Endothelial cell of umbilical vein (primary cell): ENCODE results near the gene KRCC1.
"Not testable (repeated sequence)": the region's sequence is repeated elsewhere in the genome, so short reads cannot be mapped to it uniquely, and the experiment has no call there.

ENCODE experiments used
- EZH2 ChIP-seq: IDR thresholded peaks from 2 replicates; pipeline ENCODE4 v1.6.1; 2012; ENCODE audit warnings: borderline replicate concordance, low read depth, mild to moderate bottlenecking, moderate library complexity, low read length, inconsistent platforms; ENCODE audit not compliant: severe bottlenecking
- GATA2 ChIP-seq: IDR thresholded peaks from 2 replicates; pipeline ENCODE4 v1.7.0; 2011; ENCODE audit warnings: low read depth, mild to moderate bottlenecking, moderate library complexity, mixed read lengths, low read length; ENCODE audit not compliant: insufficient read length, insufficient read depth
- MYC ChIP-seq: IDR thresholded peaks from one replicate; pipeline ENCODE4 v1.6.1; 2011; ENCODE audit warnings: mild to moderate bottlenecking, low read depth, low read length
- POLR2A ChIP-seq: IDR thresholded peaks from 2 replicates; pipeline ENCODE4 v1.6.1; 2012; ENCODE audit warnings: low read depth, mild to moderate bottlenecking, control low read depth, low read length
- POLR2AphosphoS5 ChIP-seq: IDR thresholded peaks from 2 replicates; pipeline ENCODE4 v1.6.1; 2012; ENCODE audit warnings: low read depth, mild to moderate bottlenecking, control low read depth, low read length, moderate library complexity; ENCODE audit not compliant: insufficient read depth
- TF ChIP-seq, protein P1 (sequence below), 2 donors: IDR thresholded peaks; 1 replicate in 1 of 2; 2 replicates in 1 of 2; pipeline ENCODE4 v1.5.1; 2011; ENCODE audit warnings: low read length in 2 of 2, mild to moderate bottlenecking in 2 of 2, moderate library complexity in 2 of 2, control low read depth in 1 of 2, inconsistent platforms in 1 of 2, low read depth in 1 of 2; ENCODE audit not compliant: insufficient read depth in 1 of 2; ENCODE audit errors: extremely low read depth in 1 of 2
- TF ChIP-seq, protein P2 (sequence below): IDR thresholded peaks from 2 replicates; pipeline ENCODE4 v1.6.1; 2011; ENCODE audit not compliant: insufficient read depth, insufficient read length

DNA sequence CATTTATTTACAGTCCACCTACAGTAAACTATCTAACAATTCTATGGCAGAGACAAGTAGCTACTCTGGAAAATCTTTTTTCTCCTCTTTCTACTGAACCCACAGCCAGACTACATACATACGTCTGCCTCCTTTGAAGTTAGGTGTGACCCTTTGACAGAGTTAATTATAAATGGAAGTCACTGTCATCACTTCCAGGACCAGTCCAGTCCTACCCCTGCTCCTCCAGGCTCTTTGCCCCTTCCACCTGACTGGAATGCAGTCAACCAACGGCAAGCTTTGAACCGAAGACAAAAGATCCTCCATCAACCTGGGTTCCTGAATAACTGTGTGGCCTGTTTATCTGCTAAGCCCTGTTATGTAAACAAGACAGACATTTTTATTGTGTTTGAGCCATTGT lies 74.4 kb downstream of the KRCC1 start:
- TF ChIP-seq, protein P1, sequence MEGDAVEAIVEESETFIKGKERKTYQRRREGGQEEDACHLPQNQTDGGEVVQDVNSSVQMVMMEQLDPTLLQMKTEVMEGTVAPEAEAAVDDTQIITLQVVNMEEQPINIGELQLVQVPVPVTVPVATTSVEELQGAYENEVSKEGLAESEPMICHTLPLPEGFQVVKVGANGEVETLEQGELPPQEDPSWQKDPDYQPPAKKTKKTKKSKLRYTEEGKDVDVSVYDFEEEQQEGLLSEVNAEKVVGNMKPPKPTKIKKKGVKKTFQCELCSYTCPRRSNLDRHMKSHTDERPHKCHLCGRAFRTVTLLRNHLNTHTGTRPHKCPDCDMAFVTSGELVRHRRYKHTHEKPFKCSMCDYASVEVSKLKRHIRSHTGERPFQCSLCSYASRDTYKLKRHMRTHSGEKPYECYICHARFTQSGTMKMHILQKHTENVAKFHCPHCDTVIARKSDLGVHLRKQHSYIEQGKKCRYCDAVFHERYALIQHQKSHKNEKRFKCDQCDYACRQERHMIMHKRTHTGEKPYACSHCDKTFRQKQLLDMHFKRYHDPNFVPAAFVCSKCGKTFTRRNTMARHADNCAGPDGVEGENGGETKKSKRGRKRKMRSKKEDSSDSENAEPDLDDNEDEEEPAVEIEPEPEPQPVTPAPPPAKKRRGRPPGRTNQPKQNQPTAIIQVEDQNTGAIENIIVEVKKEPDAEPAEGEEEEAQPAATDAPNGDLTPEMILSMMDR (IDR thresholded peaks at IDR 0.05; ENCODE audit: extremely low read depth in 1 of 2, insufficient read depth in 1 of 2, low read depth in 1 of 2, low read length in 2 of 2), result not testable (repeated sequence)
- not testable (repeated sequence) for TF ChIP-seq POLR2AphosphoS5, POLR2A, EZH2, MYC, GATA2
- TF ChIP-seq, protein P2, sequence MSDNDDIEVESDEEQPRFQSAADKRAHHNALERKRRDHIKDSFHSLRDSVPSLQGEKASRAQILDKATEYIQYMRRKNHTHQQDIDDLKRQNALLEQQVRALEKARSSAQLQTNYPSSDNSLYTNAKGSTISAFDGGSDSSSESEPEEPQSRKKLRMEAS, result not testable (repeated sequence)
